IPS DF 19.7 (cell line): ENCODE measurements around the gene MAOB.
"Not testable (repeated sequence)": the region's sequence is repeated elsewhere in the genome, so short reads cannot be mapped to it uniquely, and the experiment has no call there.

ENCODE experiments used
- DNase-seq: peaks from one replicate; pipeline ENCODE4 v3.0.0-alpha.2; 2013; ENCODE audit warnings: low read depth, low spot score

MAOB gene

GRCh38 chrX:43882294-43882681 is at the start of gene MAOB:
Gene MAOB, minus strand, starts transcription at chrX:43882450. Its CDS starts 151 bp downstream, at chrX:43882299.
- DNase-seq, result no peak

DNA sequence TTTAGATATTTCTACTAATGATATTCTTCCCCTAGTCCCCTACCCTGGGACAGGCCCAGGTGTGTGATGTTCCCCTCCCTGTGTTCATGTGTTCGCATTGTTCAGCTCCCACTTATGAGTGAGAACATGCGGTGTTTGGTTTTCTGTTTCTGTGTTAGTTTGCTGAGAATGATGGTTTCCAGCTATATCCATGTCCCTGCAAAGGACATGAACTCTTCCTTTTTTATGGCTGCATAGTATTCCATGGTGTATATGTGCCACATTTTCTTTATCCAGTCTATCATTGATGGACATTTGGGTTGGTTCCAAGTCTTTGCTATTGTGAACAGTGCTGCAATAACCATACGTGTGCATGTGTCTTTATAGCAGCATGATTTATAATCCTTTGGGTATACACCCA is 39.8 kb upstream of the MAOB start:
- DNase-seq, result not testable (repeated sequence)

DNA sequence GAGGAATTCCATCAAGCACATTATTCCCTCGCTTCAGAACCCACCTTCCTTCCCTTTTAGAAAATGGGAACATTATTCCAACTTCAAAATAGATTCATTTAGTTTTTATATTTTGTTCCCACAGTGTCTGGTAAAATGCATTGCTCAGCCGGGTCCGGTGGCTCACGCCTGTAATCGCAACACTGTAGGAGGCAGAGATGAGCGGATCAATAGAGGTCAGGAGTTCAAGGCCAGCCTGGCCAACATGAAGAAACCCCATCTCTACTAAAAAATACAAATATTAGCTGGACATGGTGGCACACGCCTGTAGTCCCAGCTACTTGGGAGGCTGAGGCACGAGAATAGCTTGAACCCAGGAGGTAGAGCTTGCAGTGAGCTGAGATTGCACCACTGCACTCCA is 28.5 kb upstream of the MAOB start:
- DNase-seq, result not testable (repeated sequence)

GRCh38 chrX:43910012-43910411 is 27.8 kb upstream of the MAOB start:
- DNase-seq, result no peak

DNA sequence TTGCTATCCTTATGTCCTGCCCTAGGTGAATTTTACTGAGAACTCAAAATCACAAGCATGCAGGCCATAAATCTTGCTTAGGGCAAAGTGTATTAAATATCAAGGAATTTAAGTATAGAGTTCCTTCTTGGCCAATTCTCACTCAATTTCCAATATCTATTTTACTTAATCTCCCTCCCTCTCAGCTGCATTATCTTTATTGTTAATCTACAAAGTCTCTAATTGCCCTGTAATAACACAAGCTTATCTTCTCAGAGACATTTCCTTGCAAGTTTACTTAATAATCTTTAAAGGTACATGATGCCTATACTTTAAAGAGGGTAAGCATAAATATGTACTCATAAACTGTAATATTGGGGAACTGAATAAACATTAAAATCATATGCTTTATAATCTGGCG is 26.9 kb upstream of the MAOB start:
- no peak for DNase-seq

- DNase-seq, result no peak
These were observed 17.9 kb upstream of the MAOB start for GRCh38 chrX:43899878-43900815.

DNA sequence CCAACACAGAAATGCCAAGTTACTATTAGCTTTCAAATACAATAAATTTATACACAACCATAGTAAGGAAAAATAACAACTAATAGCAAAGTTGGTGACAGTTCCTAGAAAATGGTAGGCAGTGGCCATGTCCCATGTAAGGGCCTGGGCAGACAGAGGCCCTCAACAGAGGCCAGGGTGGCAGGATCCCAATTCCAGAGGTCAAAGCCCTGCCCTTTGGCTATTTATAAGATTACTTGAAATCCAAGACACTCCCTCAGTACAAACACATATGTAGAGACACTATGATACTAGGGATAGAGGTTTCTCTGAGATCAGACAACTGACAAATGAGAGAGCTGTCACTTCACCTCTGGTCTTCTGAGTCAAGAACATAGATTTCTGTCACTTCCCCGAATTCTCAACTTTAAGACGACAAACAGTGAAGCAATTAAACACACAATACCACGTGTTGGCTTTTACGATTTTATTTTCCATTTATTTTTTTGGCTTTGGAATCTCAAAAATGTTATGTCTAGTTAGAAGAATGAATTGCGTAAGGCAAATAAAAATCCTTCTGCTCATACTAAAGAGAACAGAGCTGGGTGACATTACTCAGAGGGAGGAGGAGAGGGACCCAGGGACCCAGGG is 16.3 kb upstream of the MAOB start:
- no peak for DNase-seq

DNA sequence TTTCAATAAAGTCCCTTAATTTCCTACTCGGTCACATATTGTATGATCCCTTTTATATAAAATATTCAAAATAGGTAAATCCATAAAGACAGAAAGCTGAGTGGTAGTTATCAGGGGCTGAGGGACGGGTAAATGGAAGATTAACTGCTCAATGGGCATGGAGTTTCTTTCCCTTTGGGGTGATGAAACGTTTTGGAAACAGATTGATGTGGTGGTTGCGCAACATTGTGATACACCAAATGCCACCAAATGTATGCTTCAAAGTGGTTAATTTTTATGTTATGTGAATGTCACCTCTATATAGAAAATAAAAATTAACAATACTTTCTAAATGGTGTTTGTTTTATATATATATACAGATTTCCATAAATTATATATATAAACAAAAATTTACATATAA is 15.0 kb upstream of the MAOB start:
- DNase-seq, result no peak

GRCh38 chrX:43892336-43892870 is 10.2 kb upstream of the MAOB start:
- no peak for DNase-seq

- no peak for DNase-seq
These were observed 3.4 kb upstream of the MAOB start for GRCh38 chrX:43885617-43886016.

- DNase-seq, result no peak
These were observed 598 bp downstream of the MAOB start for GRCh38 chrX:43881410-43882293.

DNA sequence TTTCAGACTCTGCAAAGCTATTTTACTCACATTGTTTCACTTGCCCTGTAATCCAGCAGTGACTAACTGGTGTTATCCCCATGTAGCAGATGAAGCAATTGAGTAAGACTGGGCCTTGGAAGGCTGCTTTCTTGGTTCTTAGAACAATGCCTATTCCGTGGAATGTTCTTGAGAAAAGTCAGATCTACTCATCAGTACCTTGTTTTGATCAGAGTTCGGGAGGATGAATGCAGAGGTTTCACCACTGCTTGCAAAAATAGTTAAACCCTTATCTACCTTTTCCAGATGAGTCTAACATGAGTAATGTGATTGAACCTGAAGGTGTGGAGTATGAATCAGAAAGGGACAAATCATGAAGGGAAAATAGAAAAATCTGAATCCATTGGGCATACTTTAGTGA is 1.8 kb downstream of the MAOB start:
- DNase-seq, result no peak

DNA sequence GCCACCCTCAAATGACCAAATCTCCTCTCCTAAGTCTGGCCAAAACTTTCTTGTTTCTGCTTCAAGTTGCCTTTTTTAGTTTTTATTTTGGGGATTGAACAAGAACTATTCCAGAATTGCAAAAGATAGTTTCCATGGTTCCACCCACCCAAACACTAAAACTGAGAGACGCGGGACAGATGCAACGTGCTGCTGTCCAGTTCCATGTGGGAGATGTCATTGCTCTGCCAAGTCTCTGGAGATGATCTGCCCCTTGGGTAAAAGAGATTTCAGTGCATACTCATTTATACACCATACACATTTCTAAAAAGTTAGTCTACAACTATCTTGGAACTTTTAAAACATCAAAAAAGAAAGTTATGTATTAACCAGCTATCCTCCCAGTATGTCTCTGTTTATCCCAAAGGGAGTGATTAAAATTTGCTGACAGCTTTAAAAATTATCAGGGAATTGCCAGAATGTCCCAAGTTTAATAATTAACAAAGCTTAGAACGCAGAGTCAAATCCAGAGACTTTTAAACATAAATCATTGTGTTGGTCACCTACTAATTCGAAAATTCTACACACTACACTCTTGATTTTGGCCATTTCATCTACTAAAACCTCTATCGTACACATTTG is 3.2 kb downstream of the MAOB start:
- no peak for DNase-seq

GRCh38 chrX:43876680-43877079 is 5.6 kb downstream of the MAOB start:
- no peak for DNase-seq

DNA sequence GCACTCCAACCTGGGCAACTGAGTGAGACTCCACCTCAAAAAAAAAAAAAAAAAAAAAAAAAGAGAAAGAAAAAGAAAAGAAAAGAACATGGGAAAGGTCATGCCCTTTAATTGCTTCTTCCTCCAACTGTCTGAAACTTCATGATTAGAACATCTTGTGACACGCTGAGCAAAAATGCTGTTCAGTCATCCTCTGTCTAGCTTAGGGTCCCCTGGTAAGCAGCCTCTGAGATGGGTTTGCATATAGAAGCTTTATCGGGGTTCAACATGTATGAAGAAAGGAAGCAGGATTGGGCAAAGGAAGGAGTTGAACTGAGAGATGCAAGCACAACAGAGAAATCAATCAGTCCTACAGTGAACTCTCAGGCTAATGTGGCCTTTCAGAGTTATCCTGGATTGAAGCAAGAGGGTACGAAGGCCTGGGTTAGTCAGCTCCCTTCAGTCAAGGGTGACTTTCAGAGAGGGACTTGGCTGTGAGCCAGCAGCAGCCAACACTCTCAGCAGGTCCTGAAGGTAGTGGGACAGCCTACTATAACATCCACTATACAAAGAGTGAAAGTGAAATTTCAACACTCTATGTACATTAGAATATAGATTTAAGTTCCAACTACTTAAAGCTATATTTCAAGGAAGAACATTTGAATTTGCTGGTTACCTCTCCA is 11.4 kb downstream of the MAOB start:
- DNase-seq, result no peak

- DNase-seq, result no peak
These were observed 12.2 kb downstream of the MAOB start for GRCh38 chrX:43870011-43870410.

- DNase-seq, result no peak
These were observed 13.5 kb downstream of the MAOB start for GRCh38 chrX:43868791-43869190.

DNA sequence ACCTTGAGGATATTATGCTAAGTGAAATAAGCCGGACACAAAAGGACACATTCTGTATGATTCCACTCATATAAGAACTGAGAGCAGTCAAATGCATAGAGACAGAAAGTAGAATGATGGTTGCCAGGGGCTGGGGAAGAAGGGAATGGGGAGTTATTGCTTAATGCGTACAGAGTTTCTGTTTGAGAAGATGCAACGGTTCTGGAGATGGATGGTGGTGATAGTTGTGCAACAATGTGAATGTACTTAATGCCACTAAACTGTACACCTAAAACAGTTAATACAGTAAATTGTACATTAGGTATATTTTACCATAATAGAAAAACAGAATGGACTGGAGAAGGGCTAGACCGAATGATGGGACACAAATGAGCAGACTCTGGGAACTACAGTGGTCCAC is 15.8 kb downstream of the MAOB start:
- no peak for DNase-seq

- no peak for DNase-seq
These were observed 16.5 kb downstream of the MAOB start for GRCh38 chrX:43865791-43866190.

- no peak for DNase-seq
These were observed 19.8 kb downstream of the MAOB start for GRCh38 chrX:43862434-43862833.

GRCh38 chrX:43861750-43862149 is 20.5 kb downstream of the MAOB start:
- no peak for DNase-seq
